HG02759 (cell line): ENCODE data around the gene AMOTL1.
"Not testable (repeated sequence)": the region's sequence is repeated elsewhere in the genome, so short reads cannot be mapped to it uniquely, and the experiment has no call there.

Experiments
- ATAC-seq: cut with Tn5 transposase; IDR thresholded peaks from one replicate; pipeline ENCODE4 v1.9.1; 2021; ENCODE audit warnings: mild to moderate bottlenecking, moderate library complexity; ENCODE audit not compliant: unreplicated experiment

AMOTL1 gene

DNA sequence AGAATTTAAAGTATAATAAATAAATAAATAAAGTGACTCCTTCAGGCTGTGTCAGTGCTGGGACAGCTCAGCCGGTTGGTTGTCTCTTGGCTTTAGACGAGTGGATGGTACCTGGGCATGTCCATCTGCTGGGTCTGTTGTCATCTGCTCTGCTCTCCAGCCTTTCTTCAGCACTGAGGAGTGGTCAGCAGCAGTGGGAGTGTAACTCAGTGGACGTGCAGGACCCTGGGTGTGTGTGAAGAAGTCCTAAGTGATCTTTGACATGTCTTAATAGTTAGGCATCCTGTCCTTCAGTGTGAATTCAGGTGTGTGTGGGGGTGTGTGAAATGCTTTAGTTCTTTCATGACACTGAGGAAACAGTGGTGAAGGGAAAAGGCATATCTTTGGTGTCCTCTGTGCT is 24.3 kb downstream of the AMOTL1 start:
- no peak for ATAC-seq

DNA sequence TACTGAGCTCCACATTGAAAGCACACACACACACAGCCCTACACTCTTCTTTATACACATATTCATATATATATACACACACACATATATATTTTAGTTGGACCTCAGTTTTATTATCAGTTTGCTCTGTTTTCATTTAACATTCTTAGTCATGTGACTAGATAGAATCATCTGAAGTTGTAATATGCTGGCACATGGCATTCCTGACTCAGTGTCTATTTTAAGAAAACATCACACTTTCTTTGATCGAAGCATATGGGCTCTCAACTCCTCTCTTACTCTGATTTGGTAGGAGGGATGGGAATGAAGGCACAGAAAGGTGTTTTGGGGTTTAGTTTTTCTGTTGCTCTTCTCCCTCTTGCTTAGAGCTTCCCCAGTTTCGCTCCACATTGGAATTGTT is 24.8 kb downstream of the AMOTL1 start:
- no peak for ATAC-seq

DNA sequence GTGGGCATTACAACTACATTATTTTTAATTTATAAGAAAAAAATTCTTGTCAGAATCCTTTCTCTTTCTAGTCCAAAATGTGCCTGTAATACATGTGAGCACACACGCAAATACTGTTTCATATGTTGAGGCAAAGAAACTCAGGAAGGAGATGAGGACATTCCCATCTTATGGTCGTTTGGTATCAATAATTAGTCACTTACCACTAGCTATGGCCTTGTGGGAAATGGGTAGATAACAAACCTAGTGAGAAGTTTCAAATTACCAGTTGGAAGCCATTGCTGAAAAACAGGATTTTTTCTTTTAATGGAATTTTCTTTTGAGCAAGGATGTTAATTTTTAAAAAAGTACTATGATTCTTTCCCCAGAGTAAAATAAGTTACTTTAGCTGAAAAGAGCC is 25.7 kb downstream of the AMOTL1 start:
- ATAC-seq: no peak

DNA sequence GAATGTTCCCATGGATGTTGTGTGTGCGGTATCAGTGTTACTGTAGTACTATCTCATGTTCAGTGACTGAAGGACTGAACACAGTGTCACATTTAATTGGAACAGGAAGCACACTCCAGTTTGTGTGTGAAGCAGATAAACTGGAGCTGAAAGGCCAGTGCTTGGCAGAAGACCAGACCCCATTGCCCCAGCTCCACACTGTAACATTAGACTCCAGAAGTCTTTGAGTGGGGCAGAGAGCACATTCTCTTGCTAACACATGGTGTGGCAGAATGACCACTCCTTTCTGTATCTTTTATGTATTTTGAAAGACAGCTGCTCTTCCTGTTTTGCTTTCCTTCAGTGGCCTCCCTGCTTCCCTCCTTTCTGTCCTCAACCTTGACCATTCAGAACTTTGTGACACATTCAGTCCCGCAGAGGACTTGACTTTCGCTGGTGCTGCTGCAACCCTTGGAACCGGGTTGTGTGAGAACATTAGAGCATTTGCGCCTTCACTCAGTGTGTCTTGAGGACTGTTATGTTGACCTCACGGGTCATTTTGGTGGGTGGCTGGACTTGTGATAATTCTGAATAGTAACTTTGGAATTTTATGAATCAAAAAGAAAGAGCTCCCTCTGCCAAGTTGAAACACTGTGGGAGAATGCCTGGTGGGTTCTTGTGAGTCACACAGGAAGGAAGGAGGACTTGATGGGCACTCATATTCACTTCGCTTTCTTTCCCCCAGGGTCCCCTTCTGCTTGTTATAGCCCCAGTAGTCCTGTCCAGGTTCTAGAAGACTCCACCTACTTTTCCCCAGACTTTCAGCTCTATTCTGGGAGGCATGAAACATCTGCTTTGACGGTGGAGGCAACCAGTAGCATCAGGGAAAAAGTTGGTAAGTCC is 26.4 kb downstream of the AMOTL1 start:
- no peak for ATAC-seq

DNA sequence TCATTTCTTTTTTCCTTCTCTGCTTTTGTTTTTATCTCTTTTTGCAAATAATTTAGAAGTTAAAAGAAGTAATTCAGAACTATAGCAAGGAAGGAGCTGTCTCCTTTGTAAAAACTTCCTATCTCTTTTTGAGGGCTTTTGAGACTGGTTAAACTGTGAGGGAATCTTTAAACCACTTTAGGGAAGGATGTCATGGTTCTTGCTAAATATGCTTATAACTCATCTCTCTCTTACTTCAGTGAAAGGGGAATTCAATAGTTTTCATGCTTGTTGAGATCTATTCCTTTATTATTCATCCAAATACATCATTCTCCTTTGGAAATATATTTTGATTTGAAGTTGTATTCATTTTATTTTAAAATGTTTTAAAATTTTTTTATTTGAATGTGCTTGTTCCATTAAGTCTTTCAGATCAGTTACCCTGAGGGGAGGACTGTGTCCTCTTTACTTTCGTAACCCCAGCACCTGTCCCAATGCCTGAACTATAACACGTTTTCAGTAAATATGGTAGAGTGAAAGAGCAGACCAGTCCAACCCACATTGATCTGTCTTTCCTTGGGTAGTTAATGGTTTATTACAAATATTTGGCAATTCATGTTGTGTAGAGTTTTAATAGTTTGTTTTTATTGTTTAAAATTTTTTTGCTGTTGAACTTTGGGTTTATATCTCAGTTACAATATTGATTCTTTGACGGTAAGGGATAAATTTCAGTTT is 27.5 kb downstream of the AMOTL1 start:
- ATAC-seq: no peak

DNA sequence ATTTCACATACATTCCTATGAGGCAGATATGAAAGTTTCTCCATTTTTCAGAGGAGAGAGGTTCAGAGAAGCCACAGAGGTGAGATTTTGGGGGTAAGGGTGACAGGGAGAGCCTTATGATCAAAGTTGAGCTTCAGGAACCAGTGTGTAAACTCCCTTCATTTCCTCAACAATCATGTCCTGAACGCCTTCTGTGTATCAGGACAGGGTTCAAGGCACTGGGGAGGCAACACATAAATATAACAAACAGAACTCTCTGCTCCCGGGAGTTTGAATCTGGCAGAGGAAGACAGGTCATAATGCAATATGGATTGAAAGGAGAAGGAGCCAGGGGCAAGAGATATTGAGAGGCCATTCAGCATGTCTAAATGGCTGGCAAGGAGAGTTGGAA is 28.0 kb downstream of the AMOTL1 start:
- no peak for ATAC-seq

DNA sequence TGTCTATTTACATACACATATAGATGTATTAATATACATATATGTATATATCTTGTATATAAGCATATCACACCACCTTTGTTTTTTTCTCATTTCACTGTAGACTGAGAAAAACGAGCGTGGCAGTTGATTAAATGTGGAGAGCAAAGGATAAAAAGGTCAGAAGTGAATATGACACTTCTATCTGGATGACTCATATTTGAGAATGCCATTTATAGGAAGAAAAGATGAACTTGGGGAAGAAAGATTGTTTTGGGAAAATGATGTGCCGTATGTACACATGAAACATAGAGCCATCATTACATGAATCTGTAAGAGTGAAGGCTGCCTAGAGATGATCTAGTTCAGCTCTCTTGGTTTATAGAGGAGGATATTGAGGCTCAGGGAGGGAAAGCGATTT is 28.7 kb downstream of the AMOTL1 start:
- no peak for ATAC-seq

DNA sequence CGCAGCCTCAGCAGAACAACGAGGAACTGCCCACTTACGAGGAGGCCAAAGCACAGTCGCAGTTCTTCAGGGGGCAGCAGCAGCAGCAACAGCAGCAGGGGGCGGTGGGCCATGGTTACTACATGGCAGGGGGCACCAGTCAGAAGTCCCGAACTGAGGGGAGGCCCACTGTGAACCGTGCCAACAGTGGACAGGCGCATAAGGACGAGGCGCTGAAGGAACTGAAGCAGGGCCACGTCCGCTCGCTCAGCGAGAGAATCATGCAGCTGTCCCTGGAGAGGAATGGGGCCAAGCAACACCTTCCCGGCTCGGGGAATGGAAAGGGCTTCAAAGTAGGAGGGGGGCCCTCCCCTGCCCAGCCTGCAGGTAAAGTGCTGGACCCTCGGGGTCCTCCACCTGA is 31.6 kb downstream of the AMOTL1 start:
- ATAC-seq: no peak

DNA sequence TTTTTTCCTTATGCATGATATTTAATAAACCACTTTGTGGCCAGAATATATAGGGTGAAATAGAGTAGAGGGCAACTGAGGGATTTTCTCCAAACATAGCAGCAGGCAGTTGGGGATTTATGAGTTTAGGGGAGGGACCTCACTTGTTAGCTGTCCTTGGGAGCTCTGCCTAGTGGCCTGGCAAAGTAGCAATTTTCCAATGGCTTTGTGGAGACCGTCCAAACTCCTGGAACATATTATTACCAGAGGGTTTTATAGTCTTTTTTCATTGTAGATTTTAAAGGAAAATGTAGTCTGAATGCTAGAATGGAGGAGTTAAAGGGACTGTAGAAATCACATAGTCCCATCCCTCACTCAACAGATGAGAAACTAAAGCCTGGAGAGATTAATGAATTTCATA is 32.3 kb downstream of the AMOTL1 start:
- no peak for ATAC-seq

DNA sequence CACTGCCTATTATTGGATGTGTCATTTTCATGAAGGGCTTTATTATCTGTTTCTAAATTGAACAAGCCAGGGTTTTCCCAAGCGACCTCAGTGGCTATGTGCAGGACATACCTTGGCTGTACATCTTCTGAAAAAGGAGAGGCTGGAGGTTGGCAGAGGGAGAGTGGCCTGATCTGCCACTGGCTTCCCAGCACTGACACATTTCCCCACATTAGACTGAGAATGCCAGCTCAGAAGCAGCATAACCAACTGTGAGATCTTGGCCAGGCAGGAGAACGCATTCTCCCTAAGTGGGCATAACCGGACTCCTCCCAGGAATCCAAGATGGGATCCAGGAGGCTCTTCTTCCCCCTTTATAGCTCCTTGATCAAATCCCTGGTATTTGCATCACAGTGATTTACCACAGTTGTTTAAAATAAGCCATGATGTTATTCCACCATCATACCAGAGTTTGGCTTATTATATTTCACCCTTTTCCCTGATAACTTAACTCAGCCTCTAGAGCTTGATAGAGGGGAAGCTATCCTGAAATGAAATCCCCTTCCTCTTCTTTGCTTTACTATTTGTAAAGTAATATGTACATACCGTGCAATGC is 33.8 kb downstream of the AMOTL1 start:
- ATAC-seq: no peak

DNA sequence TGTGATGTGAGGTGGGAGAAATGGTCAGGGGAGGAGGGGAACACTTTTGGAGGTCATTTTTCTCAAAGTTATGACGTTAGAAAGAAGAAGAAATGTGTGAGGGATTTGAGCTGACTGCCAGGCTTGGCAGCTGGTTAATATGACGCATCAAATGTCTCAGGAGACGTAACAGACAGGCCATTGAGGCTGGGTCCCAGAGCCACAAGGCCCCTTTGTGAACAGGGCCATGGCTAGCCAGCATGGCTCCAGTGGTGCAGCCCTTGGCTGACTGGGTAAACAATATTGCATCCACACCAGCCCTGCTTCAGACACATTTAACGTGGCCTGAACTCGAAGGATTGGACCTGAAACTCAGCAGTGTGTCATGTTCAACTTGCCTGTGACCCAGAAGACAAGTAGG is 34.3 kb downstream of the AMOTL1 start:
- no peak for ATAC-seq

DNA sequence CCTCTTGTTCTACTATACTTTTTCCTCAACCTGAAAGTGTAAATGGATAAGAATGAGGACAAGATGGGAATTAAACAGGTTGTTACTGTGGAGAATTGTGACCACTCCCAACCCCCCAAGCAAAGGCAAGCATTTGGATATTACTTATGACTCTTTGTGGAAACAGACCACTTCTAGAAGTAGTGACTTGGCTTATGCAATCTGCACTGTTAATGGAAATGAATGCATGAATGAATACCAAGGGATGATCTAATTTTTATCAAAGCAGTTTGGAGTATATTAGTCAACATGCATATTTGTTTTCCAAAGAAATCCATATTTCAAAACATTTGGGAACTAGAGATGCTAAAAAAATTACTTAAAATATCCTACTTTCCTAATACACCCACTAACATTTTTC is 35.3 kb downstream of the AMOTL1 start:
- ATAC-seq: no peak

DNA sequence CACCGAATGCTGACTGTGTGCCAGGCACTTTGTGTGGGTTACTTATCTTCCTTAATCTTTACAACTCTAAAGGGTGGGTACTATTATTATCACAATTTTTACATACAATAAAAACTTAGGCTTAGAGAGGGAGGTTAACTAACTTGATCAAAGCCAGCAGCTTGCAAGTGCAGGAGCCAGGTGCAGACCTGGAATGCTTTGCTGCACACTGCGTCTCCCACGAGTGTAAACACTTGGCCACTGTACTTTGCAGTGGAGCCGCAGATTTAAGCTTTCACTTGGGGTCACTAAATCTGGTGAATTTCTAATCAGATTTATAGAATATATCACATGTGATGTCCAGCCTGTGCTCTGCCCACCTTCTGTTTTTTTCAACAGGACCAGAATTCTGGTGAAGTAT is 36.7 kb downstream of the AMOTL1 start:
- ATAC-seq: no peak

DNA sequence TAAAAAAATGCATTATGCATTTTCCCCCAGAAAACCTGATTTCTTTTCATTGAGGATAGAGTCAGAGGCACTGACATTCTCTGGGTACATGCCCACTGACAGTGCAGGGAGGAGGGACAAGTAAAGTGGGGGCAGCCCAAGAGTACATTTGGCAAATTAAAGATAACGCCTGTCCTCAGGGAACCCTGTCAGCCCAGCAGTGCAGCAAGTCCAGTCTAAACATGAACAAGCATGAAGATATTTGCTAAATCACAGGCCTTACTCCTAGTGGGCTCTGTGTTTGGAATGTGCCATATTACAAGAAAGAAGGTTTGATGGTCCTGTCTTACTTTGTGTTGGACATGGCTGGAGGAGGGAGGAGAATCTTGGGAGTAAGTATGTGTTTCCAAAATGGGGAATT is 37.9 kb downstream of the AMOTL1 start:
- ATAC-seq: no peak

DNA sequence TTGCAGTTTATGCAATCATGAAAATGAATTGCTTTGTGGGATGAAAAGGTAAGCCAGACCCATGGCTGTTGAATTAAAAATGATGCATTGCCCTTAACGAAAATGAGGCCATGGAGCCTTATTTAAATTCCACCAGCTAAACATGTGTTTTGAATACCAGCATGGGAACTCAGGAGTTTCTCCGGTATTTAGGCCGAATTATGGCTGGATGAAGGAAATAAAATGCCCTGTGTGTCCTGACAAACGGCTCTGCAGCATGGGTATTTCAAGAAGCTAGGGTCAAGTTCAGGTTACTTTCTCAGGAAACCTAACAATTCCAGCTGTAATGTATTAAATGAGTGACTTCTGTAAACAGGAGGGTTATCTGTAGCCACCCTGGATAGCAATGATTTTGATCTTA is 38.3 kb downstream of the AMOTL1 start:
- no peak for ATAC-seq

DNA sequence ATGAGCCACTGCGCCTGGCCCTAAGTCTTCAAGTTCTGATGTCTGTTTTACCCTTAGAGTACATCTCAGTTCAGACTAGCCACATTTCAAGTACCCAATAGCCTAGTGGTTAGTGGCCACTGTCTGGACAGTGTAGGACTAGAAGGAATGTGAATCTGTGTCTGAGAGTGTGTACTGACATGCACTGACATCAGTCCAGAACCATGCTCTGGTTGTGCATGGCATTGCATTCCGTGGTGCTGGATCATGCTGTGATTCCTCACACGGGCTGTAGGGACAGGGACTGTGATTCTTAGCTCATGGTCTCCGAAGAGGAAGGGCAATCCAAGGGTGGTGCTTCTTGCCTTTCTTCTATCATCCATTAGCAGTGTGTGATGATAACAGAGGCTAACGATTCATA is 41.1 kb downstream of the AMOTL1 start:
- no peak for ATAC-seq

DNA sequence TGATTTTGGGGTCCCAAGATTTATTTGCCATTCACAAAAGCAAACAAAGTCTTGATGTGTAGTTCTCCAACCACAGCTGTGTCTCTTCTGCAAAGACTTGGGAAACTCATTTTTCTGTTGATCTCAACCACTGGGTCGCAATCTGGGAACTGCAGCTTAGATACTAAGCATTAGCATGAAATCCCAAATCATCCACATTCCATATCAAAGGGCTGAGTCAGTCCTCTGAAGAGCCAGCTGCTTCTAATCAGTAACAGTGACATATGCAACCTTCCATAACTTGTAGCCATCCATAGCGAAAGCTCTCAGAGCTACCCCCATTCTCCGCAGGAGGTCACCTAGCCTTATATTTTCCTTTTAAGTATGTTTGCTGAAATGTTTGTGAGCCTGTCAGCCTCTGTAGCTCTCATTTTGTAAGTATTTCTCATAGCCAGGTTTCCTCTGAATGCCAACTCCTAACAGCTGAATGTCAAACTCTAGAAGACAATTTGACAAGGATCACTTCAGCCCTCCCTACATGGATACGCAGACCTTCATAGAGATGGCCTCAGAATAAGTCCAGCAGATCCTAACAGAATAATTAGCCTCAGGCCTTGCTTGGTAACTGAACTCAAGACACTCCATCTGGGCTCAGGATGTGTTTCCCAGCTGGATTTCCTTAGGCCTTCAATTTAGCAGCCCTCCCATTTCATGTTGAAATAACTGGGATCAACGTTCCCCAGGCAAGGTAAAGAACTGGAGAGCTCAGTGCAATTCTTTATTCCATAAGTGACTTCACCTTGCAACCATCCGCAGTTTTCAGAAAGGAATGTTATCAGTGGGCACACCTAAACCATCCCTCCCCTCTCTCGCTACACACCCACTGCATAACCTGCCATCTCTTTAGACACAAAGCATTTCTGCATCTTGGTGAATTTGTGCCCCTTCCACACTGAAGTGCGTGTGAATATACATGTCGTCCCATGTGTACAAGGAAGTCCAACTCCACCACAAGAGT is 44.9 kb downstream of the AMOTL1 start:
- ATAC-seq: not testable (repeated sequence)

DNA sequence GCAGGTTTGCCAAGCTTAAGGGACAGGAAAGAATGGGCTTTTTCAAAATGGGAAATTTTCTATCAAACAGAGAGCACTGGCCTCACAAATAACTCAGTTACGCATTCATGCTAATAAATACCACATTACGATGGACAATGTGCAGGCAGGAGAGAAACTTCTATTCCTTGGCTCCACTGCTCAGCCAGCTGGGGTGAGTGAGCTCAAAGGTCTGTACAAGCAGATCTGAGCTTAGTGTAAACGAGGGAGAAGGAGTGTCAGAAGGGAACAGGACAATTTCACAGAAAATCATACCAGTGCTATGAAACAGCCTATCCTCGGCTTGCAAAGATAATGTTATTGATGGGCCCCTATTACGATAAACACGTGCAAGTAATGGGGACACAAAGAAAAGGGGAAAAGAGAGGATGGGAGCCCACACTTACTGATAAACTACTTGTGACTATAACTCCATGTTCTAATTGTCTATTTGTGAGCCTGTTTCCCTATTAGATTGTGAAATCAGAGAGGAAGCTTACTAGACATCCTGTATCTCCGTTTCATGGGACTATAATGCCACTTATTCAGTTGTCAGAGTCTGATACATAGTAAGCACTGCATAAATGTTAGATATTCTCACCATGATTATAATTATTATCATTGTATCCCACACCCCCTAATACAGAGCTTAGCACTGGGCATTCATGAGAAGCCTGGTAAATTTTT is 46.3 kb downstream of the AMOTL1 start:
- no peak for ATAC-seq

DNA sequence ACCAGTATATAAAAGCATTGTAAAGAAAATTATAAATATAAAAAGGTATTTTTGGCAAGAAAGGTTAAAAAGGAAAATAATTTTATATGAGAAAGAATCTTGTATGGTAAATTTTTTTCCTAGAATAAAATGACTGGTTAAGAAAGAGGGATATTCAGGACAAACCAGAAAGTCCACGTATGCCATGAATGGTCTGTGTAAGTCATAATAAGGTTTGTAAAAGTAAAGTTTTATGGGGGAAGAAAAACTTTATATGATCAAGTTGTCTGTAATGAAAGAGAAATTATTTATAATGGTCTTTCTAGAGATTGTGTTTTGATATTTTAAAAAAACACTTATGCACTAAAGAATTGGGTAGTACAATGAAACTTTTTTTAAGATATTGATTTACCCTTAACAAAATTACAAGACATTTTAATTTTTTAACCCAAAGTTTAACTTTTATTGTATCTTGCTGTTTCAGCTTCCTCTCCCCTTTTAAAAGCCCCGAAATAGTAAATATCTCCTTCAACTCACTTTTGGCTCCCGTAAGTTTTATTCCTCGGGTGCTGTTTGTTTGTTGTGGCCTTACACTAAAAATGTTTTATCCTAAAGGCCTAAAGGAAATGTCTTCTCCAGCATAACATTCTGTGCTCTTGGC is 47.7 kb downstream of the AMOTL1 start:
- ATAC-seq: no peak

DNA sequence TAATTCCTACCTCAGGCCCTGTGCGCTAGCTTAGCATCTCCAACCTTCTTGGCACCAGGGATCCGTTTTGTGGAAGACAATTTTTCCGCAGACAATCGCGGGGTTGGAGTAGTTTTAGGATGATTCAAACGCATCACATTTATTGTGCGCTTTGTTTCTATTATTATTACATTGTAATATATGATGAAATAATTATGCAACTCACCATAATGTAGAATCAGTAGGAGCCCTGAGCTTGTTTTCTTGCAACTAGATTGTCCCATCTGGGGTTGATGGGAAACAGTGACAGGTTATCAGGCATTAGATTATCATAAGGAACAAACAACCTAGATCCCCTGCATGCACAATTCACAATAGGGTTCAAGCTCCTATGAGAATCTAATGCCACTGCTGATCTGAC is 52.3 kb downstream of the AMOTL1 start:
- ATAC-seq: no peak
